KMS-11 (cell line): Measurements from ENCODE around the gene DSC1.

ENCODE experiments used
- H2AFZ ChIP-seq: fragments of 200-600 bp; sonication (generic); 2 replicates; pipeline ENCODE4 v1.6.1; 2016; ENCODE audit warnings: antibody characterized with exemption, mixed run types, low read depth
- H3K27ac ChIP-seq: fragments of 200-600 bp; sonication (generic); 2 replicates; pipeline ENCODE4 v1.6.1; 2016; ENCODE audit warnings: mild to moderate bottlenecking, mixed run types
- H3K27me3 ChIP-seq: fragments of 200-600 bp; sonication (generic); 2 replicates; pipeline ENCODE4 v1.6.1; 2017; ENCODE audit warnings: mild to moderate bottlenecking, low read depth, mixed run types, moderate library complexity; ENCODE audit not compliant: insufficient read depth
- H3K36me3 ChIP-seq: fragments of 200-600 bp; sonication (generic); 2 replicates; pipeline ENCODE4 v1.6.1; 2017; ENCODE audit warnings: mild to moderate bottlenecking, mixed run types; ENCODE audit not compliant: insufficient read depth
- H3K4me1 ChIP-seq: fragments of 200-600 bp; sonication (generic); 2 replicates; pipeline ENCODE4 v1.6.1; 2016; ENCODE audit warnings: mild to moderate bottlenecking, low read depth, mixed run types; ENCODE audit not compliant: poor library complexity, severe bottlenecking
- H3K4me2 ChIP-seq: fragments of 200-600 bp; sonication (generic); 2 replicates; pipeline ENCODE4 v1.7.0; 2016; ENCODE audit warnings: mild to moderate bottlenecking, mixed run types
- H3K4me3 ChIP-seq: fragments of 200-600 bp; sonication (generic); IDR thresholded peaks from 2 replicates; pipeline ENCODE4 v1.6.1; 2017; ENCODE audit warnings: low read depth, low read length, mixed read lengths; ENCODE audit not compliant: insufficient read depth
- H3K79me2 ChIP-seq: fragments of 200-600 bp; sonication (generic); 2 replicates; pipeline ENCODE4 v1.6.1; 2016; ENCODE audit warnings: low read depth, mixed run types; ENCODE audit not compliant: insufficient read depth
- H3K9ac ChIP-seq: fragments of 200-600 bp; sonication (generic); 2 replicates; pipeline ENCODE4 v1.6.1; 2016; ENCODE audit warnings: mild to moderate bottlenecking, mixed run types
- H4K20me1 ChIP-seq: fragments of 200-600 bp; sonication (generic); 2 replicates; pipeline ENCODE4 v1.6.1; 2016; ENCODE audit warnings: mild to moderate bottlenecking, mixed run types; ENCODE audit not compliant: insufficient read depth
- TF ChIP-seq, protein P1 (sequence below): fragments of 200-600 bp; sonication (generic); conservative IDR thresholded peaks from 2 replicates; pipeline ENCODE4 v1.6.1; 2017; ENCODE audit warnings: low read depth, mild to moderate bottlenecking, antibody characterized with exemption, low read length, moderate library complexity, mixed read lengths

DSC1 gene

DNA sequence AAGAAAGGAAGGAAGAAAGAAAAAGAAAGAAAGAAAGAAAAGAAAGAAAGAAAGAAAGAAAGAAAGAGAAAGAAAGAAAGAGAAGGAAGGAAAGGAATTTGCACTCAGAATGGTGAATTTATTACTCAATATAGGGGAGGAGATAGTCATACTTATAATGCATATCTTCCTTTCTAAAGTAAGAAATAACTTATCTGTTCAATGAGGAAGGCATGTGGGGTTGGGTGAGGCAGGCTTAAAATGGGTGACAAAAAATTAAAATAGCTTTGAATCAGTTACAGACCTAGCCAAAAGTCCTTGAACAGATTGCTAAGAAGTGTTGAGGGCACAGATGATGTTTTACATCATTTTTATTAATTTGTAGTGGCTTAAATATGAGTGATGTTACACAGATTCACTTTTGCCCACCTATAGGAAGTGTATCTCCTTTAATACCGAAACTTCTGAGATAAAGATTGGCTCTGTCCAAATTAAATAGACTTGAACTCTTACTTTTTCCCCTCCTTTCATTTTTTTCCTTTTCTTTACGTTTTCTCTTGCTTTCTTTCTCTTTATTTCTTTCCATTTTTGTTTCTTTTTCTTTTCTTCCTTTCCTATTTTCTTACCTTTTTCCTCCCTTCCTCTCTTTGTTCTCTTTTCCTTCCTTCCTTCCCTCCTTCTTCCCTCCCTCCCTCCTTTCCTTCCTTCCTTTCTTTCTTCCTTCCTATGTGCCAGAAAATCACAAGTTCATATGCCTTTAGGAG lies 45.6 kb downstream of the DSC1 start:
- H3K36me3 ChIP-seq, result no peaks in the 10 kb centered on the region
- H2AFZ ChIP-seq, result no peak overlapping the region
- no peak overlapping the region for H3K4me3 ChIP-seq
- no peak overlapping the region for H3K4me2 ChIP-seq
- H3K79me2 ChIP-seq, result no peaks in the 10 kb centered on the region
- no peaks in the 10 kb centered on the region for H3K27me3 ChIP-seq
- no peak overlapping the region for H3K9ac ChIP-seq
- TF ChIP-seq, protein P1, sequence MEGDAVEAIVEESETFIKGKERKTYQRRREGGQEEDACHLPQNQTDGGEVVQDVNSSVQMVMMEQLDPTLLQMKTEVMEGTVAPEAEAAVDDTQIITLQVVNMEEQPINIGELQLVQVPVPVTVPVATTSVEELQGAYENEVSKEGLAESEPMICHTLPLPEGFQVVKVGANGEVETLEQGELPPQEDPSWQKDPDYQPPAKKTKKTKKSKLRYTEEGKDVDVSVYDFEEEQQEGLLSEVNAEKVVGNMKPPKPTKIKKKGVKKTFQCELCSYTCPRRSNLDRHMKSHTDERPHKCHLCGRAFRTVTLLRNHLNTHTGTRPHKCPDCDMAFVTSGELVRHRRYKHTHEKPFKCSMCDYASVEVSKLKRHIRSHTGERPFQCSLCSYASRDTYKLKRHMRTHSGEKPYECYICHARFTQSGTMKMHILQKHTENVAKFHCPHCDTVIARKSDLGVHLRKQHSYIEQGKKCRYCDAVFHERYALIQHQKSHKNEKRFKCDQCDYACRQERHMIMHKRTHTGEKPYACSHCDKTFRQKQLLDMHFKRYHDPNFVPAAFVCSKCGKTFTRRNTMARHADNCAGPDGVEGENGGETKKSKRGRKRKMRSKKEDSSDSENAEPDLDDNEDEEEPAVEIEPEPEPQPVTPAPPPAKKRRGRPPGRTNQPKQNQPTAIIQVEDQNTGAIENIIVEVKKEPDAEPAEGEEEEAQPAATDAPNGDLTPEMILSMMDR, result no peak
- H3K27ac ChIP-seq, result no peak overlapping the region
- peaks cover 8% of the 10 kb centered on the region for H3K4me1 ChIP-seq
- H4K20me1 ChIP-seq, result no peaks in the 10 kb centered on the region

- no peak overlapping the region for H3K4me2 ChIP-seq
- TF ChIP-seq, protein P1, result no peak
- no peak overlapping the region for H2AFZ ChIP-seq
- no peaks in the 10 kb centered on the region for H3K79me2 ChIP-seq
- no peak overlapping the region for H3K9ac ChIP-seq
- H3K27me3 ChIP-seq, result no peaks in the 10 kb centered on the region
- no peaks in the 10 kb centered on the region for H3K36me3 ChIP-seq
- no peaks in the 10 kb centered on the region for H4K20me1 ChIP-seq
- no peak overlapping the region for H3K4me3 ChIP-seq
- no peak overlapping the region for H3K27ac ChIP-seq
- H3K4me1 ChIP-seq, result no peaks in the 10 kb centered on the region
Measured at GRCh38 chr18:31112804-31113203, 49.9 kb downstream of the DSC1 start.

GRCh38 chr18:31105733-31106132 lies 56.9 kb downstream of the DSC1 start:
- Histone ChIP-seq H3K4me1 (no peaks in the 10 kb centered on the region), H3K79me2 (no peaks in the 10 kb centered on the region), H2AFZ (no peak overlapping the region), H4K20me1 (no peaks in the 10 kb centered on the region), H3K9ac (no peak overlapping the region), H3K27me3 (no peaks in the 10 kb centered on the region), H3K4me2 (no peak overlapping the region), H3K4me3 (no peak overlapping the region), H3K36me3 (no peaks in the 10 kb centered on the region), H3K27ac (no peak overlapping the region)
- TF ChIP-seq, protein P1, result no peak

- Histone ChIP-seq H3K4me2 (no peak overlapping the region), H3K4me1 (no peaks in the 10 kb centered on the region), H3K27me3 (no peaks in the 10 kb centered on the region), H2AFZ (no peak overlapping the region), H3K36me3 (no peaks in the 10 kb centered on the region), H3K4me3 (no peak overlapping the region), H3K27ac (no peak overlapping the region), H3K9ac (no peak overlapping the region), H4K20me1 (no peaks in the 10 kb centered on the region), H3K79me2 (no peaks in the 10 kb centered on the region)
- TF ChIP-seq, protein P1, result no peak
Measured at GRCh38 chr18:31104444-31104843, 58.2 kb downstream of the DSC1 start.
